Panc1 (cell line): Measurements from ENCODE around the gene ATP6V1E1. TPM values are rescaled to one million over a fixed set of nuclear protein-coding genes. Genes with fewer than 3 reads are reported as not detected.

ENCODE experiments used
- ATAC-seq: fragments of 200-7000 bp; cut with Tn5 transposase; 2 replicates; pipeline ENCODE4 v1.9.1; 2020; ENCODE audit warnings: mild to moderate bottlenecking, moderate library complexity
- BruUV-seq: library from RNA; stranded (reverse); fragments of 400-500 nt; replicated peaks from 2 replicates; lab custom pipeline; 2021; lab: Mats Ljungman, UMichigan
- CTCF ChIA-PET: fragments of 300-600 bp; sonication (Branson Sonifier 250); formaldehyde crosslinking; loops from one replicate; lab custom pipeline; 2022; ENCODE audit warnings: antibody characterized with exemption; lab: Charles Lee
- POLR2A ChIA-PET: fragments of 300-600 bp; sonication (Branson Sonifier 250); formaldehyde crosslinking; loops from one replicate; lab custom pipeline; 2022; ENCODE audit warnings: antibody characterized with exemption; lab: Charles Lee
- DNase-seq: peaks from one replicate; pipeline ENCODE4 v3.0.0-alpha.2; 2010; ENCODE audit warnings: low read depth, low spot score
- H3K27ac ChIP-seq: 2 replicates; pipeline ENCODE4 v1.5.1; 2011; ENCODE audit warnings: mild to moderate bottlenecking, low read length, inconsistent platforms
- H3K27me3 ChIP-seq: fragments of 200-500 bp; sonication (Bioruptor generic); 2 replicates; pipeline ENCODE4 v1.6.0; 2014; ENCODE audit warnings: low read length, inconsistent platforms; ENCODE audit not compliant: control insufficient read depth, insufficient read depth
- H3K36me3 ChIP-seq: fragments of 200-500 bp; sonication (Bioruptor generic); 2 replicates; pipeline ENCODE4 v1.5.1; 2014; ENCODE audit warnings: inconsistent platforms, mild to moderate bottlenecking, low read length, moderate library complexity; ENCODE audit not compliant: control insufficient read depth, insufficient read depth
- H3K4me1 ChIP-seq: 2 replicates; pipeline ENCODE4 v1.5.1; 2011; ENCODE audit warnings: inconsistent platforms, mild to moderate bottlenecking, low read length, moderate library complexity; ENCODE audit not compliant: control insufficient read depth, insufficient read depth
- H3K4me3 ChIP-seq, 2 experiments: 2 replicates each; pipeline ENCODE4 v1.5.1; 2011 to 2012; ENCODE audit warnings: low read depth in 2 of 2, low read length in 2 of 2, mild to moderate bottlenecking in 2 of 2, inconsistent platforms in 1 of 2, moderate library complexity in 1 of 2
- H3K9me3 ChIP-seq: fragments of 200-500 bp; sonication (Bioruptor generic); 2 replicates; pipeline ENCODE4 v1.5.1; 2014; ENCODE audit warnings: low read depth, mild to moderate bottlenecking, inconsistent platforms, low read length, moderate library complexity; ENCODE audit not compliant: control insufficient read depth, insufficient read depth
- POLR2AphosphoS5 ChIP-seq: IDR thresholded peaks from 2 replicates; pipeline ENCODE4 v1.6.1; 2012; ENCODE audit warnings: mild to moderate bottlenecking, low read depth, low read length, moderate library complexity
- SIN3A ChIP-seq: IDR thresholded peaks from 2 replicates; pipeline ENCODE4 v1.6.1; 2012; ENCODE audit warnings: low read depth, mild to moderate bottlenecking, low read length, moderate library complexity, borderline replicate concordance; ENCODE audit not compliant: insufficient read depth
- TCF7L2 ChIP-seq: IDR thresholded peaks from 2 replicates; pipeline ENCODE4 v1.6.1; 2011; ENCODE audit warnings: mild to moderate bottlenecking, low read depth, low read length, inconsistent platforms
- in situ Hi-C: cut with HindIII; loops from 2 replicates; pipeline ENCODE4 v1.10.0; 2016; ENCODE audit warnings: low sequenced_read_pairs, low pct_unique_long_range_greater_than_20kb
- intact Hi-C: fragments of 100-400 bp; cut with micrococcal nuclease; formaldehyde crosslinking; loops from one replicate; pipeline ENCODE4 v1.10.0; 2022; ENCODE audit not compliant: unreplicated experiment
- total RNA-seq: library from RNA; stranded (reverse); gene quantifications from one replicate; pipeline ENCODE4 v1.2.1, GENCODE V29; 2021; ENCODE audit not compliant: unreplicated experiment
- TF ChIP-seq, protein P1 (sequence below): fragments of 450-650 bp; IDR thresholded peaks from 2 replicates; pipeline ENCODE4 v1.5.1; 2017; ENCODE audit warnings: mild to moderate bottlenecking
- TF ChIP-seq, protein P2 (sequence below), 2 experiments: IDR thresholded peaks; 2 replicates each; pipeline ENCODE4 v1.6.1; 2011 to 2012; ENCODE audit warnings: low read depth in 2 of 2, control low read depth in 1 of 2, low read length in 1 of 2, mild to moderate bottlenecking in 1 of 2, moderate library complexity in 1 of 2; ENCODE audit not compliant: insufficient read depth in 1 of 2

Gene ATP6V1E1
- total RNA-seq, 1 experiment from 2014 or later, result 136 TPM

- H3K27ac ChIP-seq, result no peak overlapping the region
- TSS peak; percentile 51 for BruUV-seq
- ChIA-PET POLR2A (interaction anchor here (0.6 kb wide), 1 partner anchor 21 kb away, joined by 3 read pairs; no protein-coding TSS in a partner anchor), CTCF (interaction anchor here (0.7 kb wide), 1 partner anchor 567 kb away, joined by 4 read pairs; no protein-coding TSS in a partner anchor)
- no peak overlapping the region for H3K4me3 ChIP-seq
- ATAC-seq (no peak), DNase-seq (no peak)
- in situ Hi-C loops, result no loop called here
- H3K4me1 ChIP-seq, result peaks cover 12% of the 10 kb centered on the region
- intact Hi-C loops, result no loop called here
- no peaks in the 10 kb centered on the region for H3K9me3 ChIP-seq
- no peaks in the 10 kb centered on the region for H3K27me3 ChIP-seq
- H3K36me3 ChIP-seq, result peaks cover 8% of the 10 kb centered on the region; the same call in 1 of the 2 replicates
- TF ChIP-seq, protein P1, sequence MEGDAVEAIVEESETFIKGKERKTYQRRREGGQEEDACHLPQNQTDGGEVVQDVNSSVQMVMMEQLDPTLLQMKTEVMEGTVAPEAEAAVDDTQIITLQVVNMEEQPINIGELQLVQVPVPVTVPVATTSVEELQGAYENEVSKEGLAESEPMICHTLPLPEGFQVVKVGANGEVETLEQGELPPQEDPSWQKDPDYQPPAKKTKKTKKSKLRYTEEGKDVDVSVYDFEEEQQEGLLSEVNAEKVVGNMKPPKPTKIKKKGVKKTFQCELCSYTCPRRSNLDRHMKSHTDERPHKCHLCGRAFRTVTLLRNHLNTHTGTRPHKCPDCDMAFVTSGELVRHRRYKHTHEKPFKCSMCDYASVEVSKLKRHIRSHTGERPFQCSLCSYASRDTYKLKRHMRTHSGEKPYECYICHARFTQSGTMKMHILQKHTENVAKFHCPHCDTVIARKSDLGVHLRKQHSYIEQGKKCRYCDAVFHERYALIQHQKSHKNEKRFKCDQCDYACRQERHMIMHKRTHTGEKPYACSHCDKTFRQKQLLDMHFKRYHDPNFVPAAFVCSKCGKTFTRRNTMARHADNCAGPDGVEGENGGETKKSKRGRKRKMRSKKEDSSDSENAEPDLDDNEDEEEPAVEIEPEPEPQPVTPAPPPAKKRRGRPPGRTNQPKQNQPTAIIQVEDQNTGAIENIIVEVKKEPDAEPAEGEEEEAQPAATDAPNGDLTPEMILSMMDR, result no peak
- no peak for TF ChIP-seq TCF7L2
- TF ChIP-seq, protein P2, sequence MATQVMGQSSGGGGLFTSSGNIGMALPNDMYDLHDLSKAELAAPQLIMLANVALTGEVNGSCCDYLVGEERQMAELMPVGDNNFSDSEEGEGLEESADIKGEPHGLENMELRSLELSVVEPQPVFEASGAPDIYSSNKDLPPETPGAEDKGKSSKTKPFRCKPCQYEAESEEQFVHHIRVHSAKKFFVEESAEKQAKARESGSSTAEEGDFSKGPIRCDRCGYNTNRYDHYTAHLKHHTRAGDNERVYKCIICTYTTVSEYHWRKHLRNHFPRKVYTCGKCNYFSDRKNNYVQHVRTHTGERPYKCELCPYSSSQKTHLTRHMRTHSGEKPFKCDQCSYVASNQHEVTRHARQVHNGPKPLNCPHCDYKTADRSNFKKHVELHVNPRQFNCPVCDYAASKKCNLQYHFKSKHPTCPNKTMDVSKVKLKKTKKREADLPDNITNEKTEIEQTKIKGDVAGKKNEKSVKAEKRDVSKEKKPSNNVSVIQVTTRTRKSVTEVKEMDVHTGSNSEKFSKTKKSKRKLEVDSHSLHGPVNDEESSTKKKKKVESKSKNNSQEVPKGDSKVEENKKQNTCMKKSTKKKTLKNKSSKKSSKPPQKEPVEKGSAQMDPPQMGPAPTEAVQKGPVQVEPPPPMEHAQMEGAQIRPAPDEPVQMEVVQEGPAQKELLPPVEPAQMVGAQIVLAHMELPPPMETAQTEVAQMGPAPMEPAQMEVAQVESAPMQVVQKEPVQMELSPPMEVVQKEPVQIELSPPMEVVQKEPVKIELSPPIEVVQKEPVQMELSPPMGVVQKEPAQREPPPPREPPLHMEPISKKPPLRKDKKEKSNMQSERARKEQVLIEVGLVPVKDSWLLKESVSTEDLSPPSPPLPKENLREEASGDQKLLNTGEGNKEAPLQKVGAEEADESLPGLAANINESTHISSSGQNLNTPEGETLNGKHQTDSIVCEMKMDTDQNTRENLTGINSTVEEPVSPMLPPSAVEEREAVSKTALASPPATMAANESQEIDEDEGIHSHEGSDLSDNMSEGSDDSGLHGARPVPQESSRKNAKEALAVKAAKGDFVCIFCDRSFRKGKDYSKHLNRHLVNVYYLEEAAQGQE (IDR thresholded peaks at IDR 0.05; ENCODE audit: insufficient read depth in 1 of 2, low read depth in 2 of 2, low read length in 1 of 2), result no peak
- no peak for TF ChIP-seq SIN3A
- no peak for TF ChIP-seq POLR2AphosphoS5
Measured at GRCh38 chr22:17641269-17641668, 12.7 kb upstream of the ATP6V1E1 start.

DNA sequence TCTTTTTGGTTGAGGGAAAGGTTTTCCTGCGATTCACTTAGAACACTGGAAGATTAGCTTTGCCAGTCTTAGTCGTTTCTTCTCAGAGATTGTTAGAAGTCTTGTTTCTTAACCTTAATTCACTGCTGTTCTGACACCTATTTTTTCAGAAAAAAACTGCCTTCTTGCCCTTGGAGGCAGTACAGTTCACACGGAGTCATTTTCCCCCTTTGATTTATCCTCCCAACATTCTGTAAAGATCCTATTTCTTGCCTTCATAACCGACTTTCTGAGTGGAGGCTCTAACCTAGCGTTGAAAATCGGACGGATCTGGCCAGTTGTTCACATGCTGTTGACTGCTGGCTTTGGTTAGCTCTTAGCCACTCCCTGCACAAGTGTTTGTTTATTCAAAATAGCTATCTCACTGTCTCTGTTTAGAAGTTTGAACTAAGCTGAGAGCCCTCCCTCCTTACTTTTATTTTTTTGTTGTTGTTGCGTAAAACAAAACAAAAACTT is 10.7 kb upstream of the ATP6V1E1 start:
- ATAC-seq, result peak; percentile 55
- TSS peak; percentile 85 for BruUV-seq
- ChIA-PET CTCF (no interaction called here), POLR2A (interaction anchor here (0.5 to 1.6 kb wide), 5 partner anchors 10 to 68 kb away, joined by 3 to 8 read pairs (median 3); partner anchors contain the start of gene ATP6V1E1)
- intact Hi-C loops (no loop called here), in situ Hi-C loops (no loop called here)
- Histone ChIP-seq H3K36me3 (peaks cover 8% of the 10 kb centered on the region; the same call in 1 of the 2 replicates), H3K27me3 (no peaks in the 10 kb centered on the region), H3K9me3 (no peaks in the 10 kb centered on the region), H3K27ac (peak overlapping the region; percentile 98), H3K4me1 (peaks cover 12% of the 10 kb centered on the region), H3K4me3 (peak overlapping the region; percentile 94 to 98)
- TF ChIP-seq SIN3A, result no peak
- no peak for DNase-seq
